HepG2 (cell line): Measurements from ENCODE around the gene VPS37D. TPM values are rescaled to one million over a fixed set of nuclear protein-coding genes. Genes with fewer than 3 reads are reported as not detected.
A peak's percentile ranks its signal among the peaks of the same experiment; 100 is the strongest.

Source experiments
- ATRX ChIP-seq: sonication (generic); formaldehyde crosslinking; IDR thresholded peaks from 2 replicates; pipeline ENCODE4 v1.4.0; 2020; ENCODE audit warnings: missing genetic modification reagents, borderline replicate concordance
- CEBPG ChIP-seq: IDR thresholded peaks from 2 replicates; pipeline ENCODE4 v1.6.1; 2016
- HOXA3 ChIP-seq: sonication (generic); formaldehyde crosslinking; IDR thresholded peaks from 2 replicates; pipeline ENCODE4 v1.5.0; 2020; ENCODE audit warnings: missing genetic modification reagents
- MTF1 ChIP-seq: sonication (generic); formaldehyde crosslinking; IDR thresholded peaks from 2 replicates; pipeline ENCODE4 v1.5.0; 2020; ENCODE audit warnings: missing genetic modification reagents
- RORA ChIP-seq: sonication (generic); formaldehyde crosslinking; IDR thresholded peaks from 2 replicates; pipeline ENCODE4 v1.5.0; 2020; ENCODE audit warnings: mild to moderate bottlenecking, missing genetic modification reagents, moderate library complexity
- TEAD3 ChIP-seq: optimal IDR thresholded peaks from 2 replicates; pipeline ENCODE3; 2016; ENCODE audit warnings: borderline replicate concordance
- ZC3H4 ChIP-seq: sonication (generic); formaldehyde crosslinking; IDR thresholded peaks from 2 replicates; pipeline ENCODE4 v1.4.0; 2020; ENCODE audit warnings: missing genetic modification reagents, borderline replicate concordance
- ZEB1 ChIP-seq: IDR thresholded peaks from 2 replicates; pipeline ENCODE4 v1.6.1; 2012; ENCODE audit warnings: mild to moderate bottlenecking, low read depth, inconsistent platforms; ENCODE audit not compliant: insufficient replicate concordance
- ZNF101 ChIP-seq: sonication (generic); formaldehyde crosslinking; IDR thresholded peaks from 2 replicates; pipeline ENCODE4 v1.4.0; 2020; ENCODE audit warnings: mild to moderate bottlenecking, low read depth, missing genetic modification reagents, borderline replicate concordance
- ZNF253 ChIP-seq: sonication (generic); formaldehyde crosslinking; IDR thresholded peaks from 2 replicates; pipeline ENCODE4 v1.8.0; 2022; ENCODE audit warnings: mild to moderate bottlenecking, missing genetic modification reagents, borderline replicate concordance
- ZNF337 ChIP-seq: sonication (generic); formaldehyde crosslinking; IDR thresholded peaks from 2 replicates; pipeline ENCODE4 v1.5.1; 2020; ENCODE audit warnings: missing genetic modification reagents, low read depth, mild to moderate bottlenecking, borderline replicate concordance
- ZNF557 ChIP-seq: sonication (generic); formaldehyde crosslinking; IDR thresholded peaks from 2 replicates; pipeline ENCODE4 v1.4.0; 2020; ENCODE audit warnings: missing genetic modification reagents
- ZNF570 ChIP-seq: sonication (generic); formaldehyde crosslinking; IDR thresholded peaks from 2 replicates; pipeline ENCODE4 v1.4.0; 2020; ENCODE audit warnings: mild to moderate bottlenecking, missing genetic modification reagents, borderline replicate concordance
- ZNF670 ChIP-seq: sonication (generic); formaldehyde crosslinking; IDR thresholded peaks from 2 replicates; pipeline ENCODE4 v1.8.0; 2022; ENCODE audit warnings: mild to moderate bottlenecking, missing genetic modification reagents, borderline replicate concordance
- polyA plus RNA-seq, 8 experiments: library from polyadenylated mRNA; depleted of rRNA in 3 of 8; stranded (reverse) in 7 of 8; unstranded in 1 of 8; fragments of >200 nt; fragmentation: Illumina TruSeq in 4 of 8; extraction: Trizol in 4 of 8; gene quantifications; 2 replicates each; pipeline versions ENCODE4 v1.2.1 to v1.2.3, GENCODE V29; 2011 to 2016; ENCODE audit warnings: low read depth in 4 of 8, missing spikeins in 1 of 8, mixed read lengths in 1 of 8; ENCODE audit not compliant: insufficient read depth in 1 of 8
- total RNA-seq, 5 experiments: library from RNA; depleted of rRNA; stranded (reverse); fragments of >200 nt; fragmentation: Illumina TruSeq; extraction: Trizol; gene quantifications; 2 replicates each; pipeline ENCODE4 v1.2.3, GENCODE V29; 2016; ENCODE audit warnings: low read depth in 1 of 5
- TF ChIP-seq, protein P1 (sequence below): sonication (generic); formaldehyde crosslinking; IDR thresholded peaks from 2 replicates; pipeline ENCODE4 v1.4.0; 2020; ENCODE audit warnings: missing genetic modification reagents, mild to moderate bottlenecking, borderline replicate concordance
- TF ChIP-seq, protein P2 (sequence below): sonication (generic); formaldehyde crosslinking; IDR thresholded peaks from 2 replicates; pipeline ENCODE4 v1.5.1; 2020; ENCODE audit warnings: mild to moderate bottlenecking, missing genetic modification reagents, borderline replicate concordance
- TF ChIP-seq, protein P3 (sequence below): sonication (generic); formaldehyde crosslinking; IDR thresholded peaks from 2 replicates; pipeline ENCODE4 v1.9.0; 2021; ENCODE audit warnings: missing genetic modification reagents, borderline replicate concordance
- TF ChIP-seq, protein P4 (sequence below): sonication (generic); formaldehyde crosslinking; IDR thresholded peaks from 2 replicates; pipeline ENCODE4 v1.8.0; 2022; ENCODE audit warnings: missing genetic modification reagents, mild to moderate bottlenecking, borderline replicate concordance

VPS37D gene
- total and polyA plus RNA-seq, 2 of the 13 experiments (the other 11 are each of a cell fraction or from before 2014, with no cell fraction given) = 3.8 to 6.3 TPM

DNA sequence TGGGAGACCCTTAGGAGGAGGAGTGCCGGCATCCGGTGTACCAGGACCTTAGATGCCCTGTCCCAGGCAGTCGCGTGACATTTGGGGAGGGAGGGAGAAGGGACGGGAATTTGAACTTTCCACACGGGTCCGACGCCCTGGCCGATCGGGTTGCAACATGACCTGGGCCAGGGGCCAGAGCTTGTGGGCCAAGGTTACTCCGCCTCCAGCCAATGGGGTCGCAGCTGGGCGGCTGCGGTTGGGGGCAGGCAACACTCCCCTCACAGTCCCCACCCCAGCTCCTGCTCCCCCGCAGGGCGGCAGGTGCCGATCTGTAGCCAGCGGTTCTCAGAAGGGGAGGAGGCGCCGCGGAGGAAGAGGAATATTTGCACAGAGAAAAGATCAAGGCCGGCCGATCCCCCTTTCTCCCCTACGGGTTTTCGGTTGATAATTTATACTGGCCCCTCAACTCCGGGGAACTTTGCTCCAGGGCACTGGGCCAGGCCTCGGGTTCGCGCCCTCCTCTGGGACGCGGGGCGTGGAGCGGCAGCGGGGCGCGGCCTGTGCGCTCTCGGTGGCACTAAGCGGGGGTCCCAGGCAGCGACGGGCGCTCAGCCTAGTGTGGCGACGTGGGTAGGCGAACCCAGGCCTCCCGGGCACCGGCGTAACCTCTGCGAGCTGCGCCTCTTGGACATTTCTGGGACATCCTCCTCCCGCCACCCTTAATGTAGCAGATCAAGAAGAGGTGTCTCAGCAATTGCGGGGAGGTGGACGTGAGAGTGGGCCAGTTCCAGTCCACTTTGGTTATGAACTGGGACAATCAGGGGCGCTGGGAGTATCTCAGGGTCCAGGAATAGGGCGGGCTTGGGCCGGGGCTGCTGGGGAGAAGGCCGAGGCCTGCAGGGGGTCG lies 44.5 kb upstream of the VPS37D start (continued):
- TF ChIP-seq ZNF570 (CRISPR knock-in tag) (no peak), ZEB1 (no peak), TEAD3 (CRISPR knock-in tag) (peak; percentile 86), ZNF670 (CRISPR knock-in tag) (no peak), MTF1 (CRISPR knock-in tag) (no peak; the same call in 1 of the 2 replicates), ZC3H4 (CRISPR knock-in tag) (peak; percentile 64; the same call in 1 of the 2 replicates), ZNF101 (peak; percentile 32; the same call in 1 of the 2 replicates), ZNF337 (CRISPR knock-in tag) (no peak), HOXA3 (CRISPR knock-in tag) (peak; percentile 87), RORA (CRISPR knock-in tag) (no peak), ZNF557 (CRISPR knock-in tag) (no peak), ATRX (CRISPR knock-in tag) (no peak), ZNF253 (CRISPR knock-in tag) (no peak), CEBPG (CRISPR knock-in tag) (peak; percentile 94)
- TF ChIP-seq, protein P1, sequence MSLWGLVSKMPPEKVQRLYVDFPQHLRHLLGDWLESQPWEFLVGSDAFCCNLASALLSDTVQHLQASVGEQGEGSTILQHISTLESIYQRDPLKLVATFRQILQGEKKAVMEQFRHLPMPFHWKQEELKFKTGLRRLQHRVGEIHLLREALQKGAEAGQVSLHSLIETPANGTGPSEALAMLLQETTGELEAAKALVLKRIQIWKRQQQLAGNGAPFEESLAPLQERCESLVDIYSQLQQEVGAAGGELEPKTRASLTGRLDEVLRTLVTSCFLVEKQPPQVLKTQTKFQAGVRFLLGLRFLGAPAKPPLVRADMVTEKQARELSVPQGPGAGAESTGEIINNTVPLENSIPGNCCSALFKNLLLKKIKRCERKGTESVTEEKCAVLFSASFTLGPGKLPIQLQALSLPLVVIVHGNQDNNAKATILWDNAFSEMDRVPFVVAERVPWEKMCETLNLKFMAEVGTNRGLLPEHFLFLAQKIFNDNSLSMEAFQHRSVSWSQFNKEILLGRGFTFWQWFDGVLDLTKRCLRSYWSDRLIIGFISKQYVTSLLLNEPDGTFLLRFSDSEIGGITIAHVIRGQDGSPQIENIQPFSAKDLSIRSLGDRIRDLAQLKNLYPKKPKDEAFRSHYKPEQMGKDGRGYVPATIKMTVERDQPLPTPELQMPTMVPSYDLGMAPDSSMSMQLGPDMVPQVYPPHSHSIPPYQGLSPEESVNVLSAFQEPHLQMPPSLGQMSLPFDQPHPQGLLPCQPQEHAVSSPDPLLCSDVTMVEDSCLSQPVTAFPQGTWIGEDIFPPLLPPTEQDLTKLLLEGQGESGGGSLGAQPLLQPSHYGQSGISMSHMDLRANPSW (CRISPR knock-in tag) = no peak; the same call in 1 of the 2 replicates
- TF ChIP-seq, protein P2, sequence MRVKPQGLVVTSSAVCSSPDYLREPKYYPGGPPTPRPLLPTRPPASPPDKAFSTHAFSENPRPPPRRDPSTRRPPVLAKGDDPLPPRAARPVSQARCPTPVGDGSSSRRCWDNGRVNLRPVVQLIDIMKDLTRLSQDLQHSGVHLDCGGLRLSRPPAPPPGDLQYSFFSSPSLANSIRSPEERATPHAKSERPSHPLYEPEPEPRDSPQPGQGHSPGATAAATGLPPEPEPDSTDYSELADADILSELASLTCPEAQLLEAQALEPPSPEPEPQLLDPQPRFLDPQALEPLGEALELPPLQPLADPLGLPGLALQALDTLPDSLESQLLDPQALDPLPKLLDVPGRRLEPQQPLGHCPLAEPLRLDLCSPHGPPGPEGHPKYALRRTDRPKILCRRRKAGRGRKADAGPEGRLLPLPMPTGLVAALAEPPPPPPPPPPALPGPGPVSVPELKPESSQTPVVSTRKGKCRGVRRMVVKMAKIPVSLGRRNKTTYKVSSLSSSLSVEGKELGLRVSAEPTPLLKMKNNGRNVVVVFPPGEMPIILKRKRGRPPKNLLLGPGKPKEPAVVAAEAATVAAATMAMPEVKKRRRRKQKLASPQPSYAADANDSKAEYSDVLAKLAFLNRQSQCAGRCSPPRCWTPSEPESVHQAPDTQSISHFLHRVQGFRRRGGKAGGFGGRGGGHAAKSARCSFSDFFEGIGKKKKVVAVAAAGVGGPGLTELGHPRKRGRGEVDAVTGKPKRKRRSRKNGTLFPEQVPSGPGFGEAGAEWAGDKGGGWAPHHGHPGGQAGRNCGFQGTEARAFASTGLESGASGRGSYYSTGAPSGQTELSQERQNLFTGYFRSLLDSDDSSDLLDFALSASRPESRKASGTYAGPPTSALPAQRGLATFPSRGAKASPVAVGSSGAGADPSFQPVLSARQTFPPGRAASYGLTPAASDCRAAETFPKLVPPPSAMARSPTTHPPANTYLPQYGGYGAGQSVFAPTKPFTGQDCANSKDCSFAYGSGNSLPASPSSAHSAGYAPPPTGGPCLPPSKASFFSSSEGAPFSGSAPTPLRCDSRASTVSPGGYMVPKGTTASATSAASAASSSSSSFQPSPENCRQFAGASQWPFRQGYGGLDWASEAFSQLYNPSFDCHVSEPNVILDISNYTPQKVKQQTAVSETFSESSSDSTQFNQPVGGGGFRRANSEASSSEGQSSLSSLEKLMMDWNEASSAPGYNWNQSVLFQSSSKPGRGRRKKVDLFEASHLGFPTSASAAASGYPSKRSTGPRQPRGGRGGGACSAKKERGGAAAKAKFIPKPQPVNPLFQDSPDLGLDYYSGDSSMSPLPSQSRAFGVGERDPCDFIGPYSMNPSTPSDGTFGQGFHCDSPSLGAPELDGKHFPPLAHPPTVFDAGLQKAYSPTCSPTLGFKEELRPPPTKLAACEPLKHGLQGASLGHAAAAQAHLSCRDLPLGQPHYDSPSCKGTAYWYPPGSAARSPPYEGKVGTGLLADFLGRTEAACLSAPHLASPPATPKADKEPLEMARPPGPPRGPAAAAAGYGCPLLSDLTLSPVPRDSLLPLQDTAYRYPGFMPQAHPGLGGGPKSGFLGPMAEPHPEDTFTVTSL (CRISPR knock-in tag) = peak; percentile 10
- TF ChIP-seq, protein P3, sequence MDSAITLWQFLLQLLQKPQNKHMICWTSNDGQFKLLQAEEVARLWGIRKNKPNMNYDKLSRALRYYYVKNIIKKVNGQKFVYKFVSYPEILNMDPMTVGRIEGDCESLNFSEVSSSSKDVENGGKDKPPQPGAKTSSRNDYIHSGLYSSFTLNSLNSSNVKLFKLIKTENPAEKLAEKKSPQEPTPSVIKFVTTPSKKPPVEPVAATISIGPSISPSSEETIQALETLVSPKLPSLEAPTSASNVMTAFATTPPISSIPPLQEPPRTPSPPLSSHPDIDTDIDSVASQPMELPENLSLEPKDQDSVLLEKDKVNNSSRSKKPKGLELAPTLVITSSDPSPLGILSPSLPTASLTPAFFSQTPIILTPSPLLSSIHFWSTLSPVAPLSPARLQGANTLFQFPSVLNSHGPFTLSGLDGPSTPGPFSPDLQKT (CRISPR knock-in tag) = no peak
- TF ChIP-seq, protein P4, sequence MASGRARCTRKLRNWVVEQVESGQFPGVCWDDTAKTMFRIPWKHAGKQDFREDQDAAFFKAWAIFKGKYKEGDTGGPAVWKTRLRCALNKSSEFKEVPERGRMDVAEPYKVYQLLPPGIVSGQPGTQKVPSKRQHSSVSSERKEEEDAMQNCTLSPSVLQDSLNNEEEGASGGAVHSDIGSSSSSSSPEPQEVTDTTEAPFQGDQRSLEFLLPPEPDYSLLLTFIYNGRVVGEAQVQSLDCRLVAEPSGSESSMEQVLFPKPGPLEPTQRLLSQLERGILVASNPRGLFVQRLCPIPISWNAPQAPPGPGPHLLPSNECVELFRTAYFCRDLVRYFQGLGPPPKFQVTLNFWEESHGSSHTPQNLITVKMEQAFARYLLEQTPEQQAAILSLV (CRISPR knock-in tag) = 0 out of 2 replicates have a peak, but pooled peaks have one; percentile 64
